Measurements from ENCODE around the gene ITGA2B. TPM values are rescaled to one million over a fixed set of nuclear protein-coding genes. Genes with fewer than 3 reads are reported as not detected.
A peak's percentile ranks its signal among the peaks of the same experiment; 100 is the strongest.

ITGA2B gene
- total and polyA plus RNA-seq, 10 of the 15 experiments (the other 5 are each of a cell fraction or from before 2014, with no cell fraction given): 0.04 to 0.51 (median 0.21) TPM; not detected in 1

- Histone ChIP-seq H3K4me2 (ENCODE audit: control insufficient read depth, insufficient read depth) (no peak overlapping the region), H3K27ac (ENCODE audit: control insufficient read depth, insufficient read depth) (no peak overlapping the region), H4K20me1 (ENCODE audit: control insufficient read depth, insufficient read depth) (no peaks in the 10 kb centered on the region), H3K9me3 (replicated peaks; ENCODE audit: control insufficient read depth, insufficient read depth, low read length) (no peaks in the 10 kb centered on the region), H3K79me2 (ENCODE audit: control insufficient read depth, insufficient read depth, low read length) (peaks cover 18% of the 10 kb centered on the region), H3K4me3 (no peak overlapping the region), H3K36me3 (ENCODE audit: control insufficient read depth in 2 of 2, insufficient read depth in 2 of 2, low read length in 1 of 2) (peaks cover 18 to 20% of the 10 kb centered on the region in 2 experiments; a peak in 3 of 4 replicates), H2AFZ (ENCODE audit: control insufficient read depth, low read depth, low read length) (no peak overlapping the region), H3K4me1 (ENCODE audit: control insufficient read depth, insufficient read depth, low read length) (peaks cover 30% of the 10 kb centered on the region), H3K9ac (ENCODE audit: control insufficient read depth, insufficient read depth, low read length) (no peak overlapping the region), H3K27me3 (replicated peaks in 1 of 2; ENCODE audit: control insufficient read depth in 2 of 2, insufficient read depth in 2 of 2, low read length in 1 of 2) (no peaks in the 10 kb centered on the region; a peak in 1 of 4 replicates)
- BruUV-seq (replicated peaks): no TSS peak
- ATAC-seq (no peak), FAIRE-seq (no peak), DNase-seq (ENCODE audit: low read depth, low spot score) (no peak)
- TF ChIP-seq POLR2A (IDR thresholded peaks at IDR 0.05; ENCODE audit: low read depth, low read length) (peak; percentile 16; the same call in 1 of the 2 replicates), YBX1 (IDR thresholded peaks at IDR 0.05) (no peak)
- POLR2A ChIA-PET: no interaction called here
- WGBS (ENCODE audit: insufficient coverage, insufficient replicate concordance, low lambda C conversion rate, missing lambda C conversion rate): 90% methylated on average over 36 of the region's 36 CpGs
- intact Hi-C loops (cut with micrococcal nuclease; ENCODE audit: unreplicated experiment) (no loop called here), in situ Hi-C loops (cut with MboI) (no loop called here)
- RAD21 ChIA-PET (ENCODE audit: unreplicated experiment): interaction anchor here (2.7 to 3.0 kb wide), 2 partner anchors 21 to 141 kb away, joined by 13 to 21 read pairs; no protein-coding TSS in a partner anchor
- CTCF ChIA-PET: interaction anchor here (1.2 to 12.5 kb wide), 6 partner anchors 11 to 167 kb away, joined by 3 to 154 read pairs (median 8); partner anchors contain the start of genes FAM171A2 and SLC25A39
- SMC1A ChIA-PET (ENCODE audit: uncharacterized antibody, unreplicated experiment): interaction anchor here (0.8 to 1.6 kb wide), 3 partner anchors 162 to 171 kb away, joined by 3 to 6 read pairs (median 4); no protein-coding TSS in a partner anchor
Measured at GRCh38 chr17:44351961-44352827, 37.3 kb downstream of the ITGA2B start.

DNA sequence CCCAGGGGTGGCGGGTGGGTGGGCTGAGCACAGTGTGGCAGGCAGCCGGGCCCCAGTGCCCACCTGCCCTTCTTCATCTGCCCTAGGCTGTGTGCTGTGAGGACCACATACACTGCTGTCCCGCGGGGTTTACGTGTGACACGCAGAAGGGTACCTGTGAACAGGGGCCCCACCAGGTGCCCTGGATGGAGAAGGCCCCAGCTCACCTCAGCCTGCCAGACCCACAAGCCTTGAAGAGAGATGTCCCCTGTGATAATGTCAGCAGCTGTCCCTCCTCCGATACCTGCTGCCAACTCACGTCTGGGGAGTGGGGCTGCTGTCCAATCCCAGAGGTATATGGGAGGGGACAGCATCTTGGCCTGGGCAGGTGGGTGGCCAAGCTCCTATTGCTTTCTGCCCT, 38.0 kb downstream of the ITGA2B start:
- in situ Hi-C loops (cut with MboI): no loop called here
- SMC1A ChIA-PET (ENCODE audit: uncharacterized antibody, unreplicated experiment): interaction anchor here (1.2 to 1.6 kb wide), 2 partner anchors 50 to 166 kb away, joined by 3 to 6 read pairs; no protein-coding TSS in a partner anchor
- no TSS peak for BruUV-seq (replicated peaks)
- TF ChIP-seq SREBF1 (IDR thresholded peaks at IDR 0.05; ENCODE audit: low read length) (no peak), STAT1 (conservative IDR thresholded peaks at IDR 0.05) (no peak), LARP7 (IDR thresholded peaks at IDR 0.05) (no peak), POLR2A (IDR thresholded peaks at IDR 0.05; ENCODE audit: low read depth, low read length) (no peak), SP1 (IDR thresholded peaks at IDR 0.05; ENCODE audit: low read depth, low read length) (no peak), ZNF687 (IDR thresholded peaks at IDR 0.05) (no peak), E4F1 (IDR thresholded peaks at IDR 0.05; ENCODE audit: borderline replicate concordance, partially characterized antibody) (no peak), YY1 (IDR thresholded peaks at IDR 0.05; ENCODE audit: low read depth, low read length) (no peak)

More for the DNA sequence above, 38.0 kb downstream of the ITGA2B start:
- WGBS (ENCODE audit: insufficient coverage, insufficient replicate concordance, low lambda C conversion rate, missing lambda C conversion rate): 94% methylated on average over 7 of the region's 8 CpGs
- RAD21 ChIA-PET (ENCODE audit: unreplicated experiment): interaction anchor here (1.1 to 3.0 kb wide), 3 partner anchors 20 to 141 kb away, joined by 4 to 21 read pairs (median 13); no protein-coding TSS in a partner anchor
- Histone ChIP-seq H3K79me2 (ENCODE audit: control insufficient read depth, insufficient read depth, low read length) (peaks cover 20% of the 10 kb centered on the region), H3K4me1 (ENCODE audit: control insufficient read depth, insufficient read depth, low read length) (peaks cover 34% of the 10 kb centered on the region), H4K20me1 (ENCODE audit: control insufficient read depth, insufficient read depth) (no peaks in the 10 kb centered on the region), H3K9me3 (replicated peaks; ENCODE audit: control insufficient read depth, insufficient read depth, low read length) (no peaks in the 10 kb centered on the region), H3K9ac (ENCODE audit: control insufficient read depth, insufficient read depth, low read length) (no peak overlapping the region), H3K36me3 (ENCODE audit: control insufficient read depth in 2 of 2, insufficient read depth in 2 of 2, low read length in 1 of 2) (peaks cover 18 to 20% of the 10 kb centered on the region in 2 experiments; a peak in 3 of 4 replicates), H3K27ac (ENCODE audit: control insufficient read depth, insufficient read depth) (no peak overlapping the region), H2AFZ (ENCODE audit: control insufficient read depth, low read depth, low read length) (no peak overlapping the region), H3K4me2 (ENCODE audit: control insufficient read depth, insufficient read depth) (no peak overlapping the region), H3K4me3 (no peak overlapping the region), H3K27me3 (replicated peaks in 1 of 2; ENCODE audit: control insufficient read depth in 2 of 2, insufficient read depth in 2 of 2, low read length in 1 of 2) (no peaks in the 10 kb centered on the region; a peak in 1 of 4 replicates)
- POLR2A ChIA-PET: no interaction called here
- no peak for FAIRE-seq
- no peak for ATAC-seq
- intact Hi-C loops (cut with micrococcal nuclease; ENCODE audit: unreplicated experiment): no loop called here
- no peak for DNase-seq (ENCODE audit: low read depth, low spot score)
- CTCF ChIA-PET: interaction anchor here (0.5 to 12.5 kb wide), 9 partner anchors 12 to 696 kb away, joined by 3 to 154 read pairs (median 7); partner anchors contain the start of genes FAM171A2 and SLC25A39

Data from GM12878 (cell line).